ENCODE measurements around the gene DIS3L2.
"Not testable (repeated sequence)": the region's sequence is repeated elsewhere in the genome, so short reads cannot be mapped to it uniquely, and the experiment has no call there.

The DIS3L2 gene

GRCh38 chr2:232327105-232328031, 365.9 kb downstream of the DIS3L2 start:
- DNase-seq = peak; percentile 79 to 85

GRCh38 chr2:232328032-232328422, 366.5 kb downstream of the DIS3L2 start:
- DNase-seq = no peak

GRCh38 chr2:232328516-232329460, 367.3 kb downstream of the DIS3L2 start:
- DNase-seq = no peak

- no peak for DNase-seq
Measured at GRCh38 chr2:232329716-232330067, 368.2 kb downstream of the DIS3L2 start.

- DNase-seq = no peak
Measured at GRCh38 chr2:232330068-232330999, 368.8 kb downstream of the DIS3L2 start.

- DNase-seq = not testable (repeated sequence)
Measured at GRCh38 chr2:232331061-232331460, 369.5 kb downstream of the DIS3L2 start.

GRCh38 chr2:232331641-232332040, 370.1 kb downstream of the DIS3L2 start:
- not testable (repeated sequence) for DNase-seq

- not testable (repeated sequence) for DNase-seq
Measured at GRCh38 chr2:232332244-232332939, 370.9 kb downstream of the DIS3L2 start.

GRCh38 chr2:232332940-232333259, 371.4 kb downstream of the DIS3L2 start:
- DNase-seq = no peak

- DNase-seq = no peak
Measured at GRCh38 chr2:232333361-232334135, 372.0 kb downstream of the DIS3L2 start.

GRCh38 chr2:232334136-232334884, 372.8 kb downstream of the DIS3L2 start:
- DNase-seq = not testable (repeated sequence)

- DNase-seq = not testable (repeated sequence)
Measured at GRCh38 chr2:232334885-232335205, 373.3 kb downstream of the DIS3L2 start.

GRCh38 chr2:232335206-232335858, 373.8 kb downstream of the DIS3L2 start:
- not testable (repeated sequence) for DNase-seq

GRCh38 chr2:232335859-232336215, 374.3 kb downstream of the DIS3L2 start:
- DNase-seq = no peak

- no peak for DNase-seq
Measured at GRCh38 chr2:232336241-232336736, 374.8 kb downstream of the DIS3L2 start.

- DNase-seq = no peak
Measured at GRCh38 chr2:232336981-232337720, 375.6 kb downstream of the DIS3L2 start.

- not testable (repeated sequence) for DNase-seq
Measured at GRCh38 chr2:232338094-232338758, 376.7 kb downstream of the DIS3L2 start.

- DNase-seq = no peak
Measured at GRCh38 chr2:232338759-232339106, 377.2 kb downstream of the DIS3L2 start.
